ENCODE results near the gene TEDC1.

The TEDC1 gene

DNA sequence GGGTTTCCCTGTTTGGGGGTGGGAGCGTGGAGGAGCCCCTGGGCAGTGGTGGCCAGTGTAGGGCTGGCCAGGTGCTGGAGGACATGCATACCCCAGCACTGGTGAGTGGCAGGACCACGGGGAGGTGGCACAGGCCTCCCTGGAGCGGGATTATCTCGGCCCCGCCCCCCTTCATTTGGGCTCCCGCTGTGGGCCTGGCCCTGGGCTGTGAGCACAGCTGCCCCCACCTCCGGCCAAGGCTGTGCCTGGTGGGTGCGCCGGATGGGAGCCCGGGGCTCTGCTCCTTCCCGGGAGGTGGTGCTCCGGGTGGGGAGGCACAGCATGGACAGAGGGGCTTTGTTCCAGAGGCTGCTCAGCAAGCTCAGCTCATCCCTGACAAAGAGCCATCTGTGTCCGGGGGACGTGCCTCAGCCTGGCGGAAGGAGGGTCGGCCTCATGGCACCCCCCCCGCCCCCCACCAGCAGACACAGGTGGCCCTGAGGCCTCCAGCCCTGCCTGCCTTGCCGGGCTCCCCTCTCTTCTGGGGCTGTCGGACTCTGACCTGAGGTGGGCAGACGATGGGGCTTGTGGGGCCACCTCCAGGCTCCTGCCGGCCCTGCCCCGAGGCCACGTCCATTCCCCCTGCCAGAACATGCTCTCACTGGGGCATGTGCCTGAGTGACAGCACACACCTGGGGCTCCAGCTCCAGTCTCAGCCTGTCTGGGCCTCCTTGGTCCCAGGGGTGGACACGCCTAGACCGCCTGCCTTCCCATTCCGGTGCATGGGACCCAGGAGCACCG, 8.4 kb downstream of the TEDC1 start (continued):
- TF ChIP-seq, protein P1, sequence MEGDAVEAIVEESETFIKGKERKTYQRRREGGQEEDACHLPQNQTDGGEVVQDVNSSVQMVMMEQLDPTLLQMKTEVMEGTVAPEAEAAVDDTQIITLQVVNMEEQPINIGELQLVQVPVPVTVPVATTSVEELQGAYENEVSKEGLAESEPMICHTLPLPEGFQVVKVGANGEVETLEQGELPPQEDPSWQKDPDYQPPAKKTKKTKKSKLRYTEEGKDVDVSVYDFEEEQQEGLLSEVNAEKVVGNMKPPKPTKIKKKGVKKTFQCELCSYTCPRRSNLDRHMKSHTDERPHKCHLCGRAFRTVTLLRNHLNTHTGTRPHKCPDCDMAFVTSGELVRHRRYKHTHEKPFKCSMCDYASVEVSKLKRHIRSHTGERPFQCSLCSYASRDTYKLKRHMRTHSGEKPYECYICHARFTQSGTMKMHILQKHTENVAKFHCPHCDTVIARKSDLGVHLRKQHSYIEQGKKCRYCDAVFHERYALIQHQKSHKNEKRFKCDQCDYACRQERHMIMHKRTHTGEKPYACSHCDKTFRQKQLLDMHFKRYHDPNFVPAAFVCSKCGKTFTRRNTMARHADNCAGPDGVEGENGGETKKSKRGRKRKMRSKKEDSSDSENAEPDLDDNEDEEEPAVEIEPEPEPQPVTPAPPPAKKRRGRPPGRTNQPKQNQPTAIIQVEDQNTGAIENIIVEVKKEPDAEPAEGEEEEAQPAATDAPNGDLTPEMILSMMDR (tag by site-specific recombination; IDR thresholded peaks at IDR 0.05) = no peak
- TF ChIP-seq ZNF24 (tag by site-specific recombination; IDR thresholded peaks at IDR 0.05) (no peak), ZNF623 (tag by site-specific recombination; IDR thresholded peaks at IDR 0.05) (no peak), ZIC2 (tag by site-specific recombination; IDR thresholded peaks at IDR 0.05) (peak; percentile 81), ZFP37 (tag by site-specific recombination; IDR thresholded peaks at IDR 0.05) (no peak), ZNF560 (tag by site-specific recombination; IDR thresholded peaks at IDR 0.05; ENCODE audit: borderline replicate concordance) (no peak), ZNF10 (tag by site-specific recombination; IDR thresholded peaks at IDR 0.05) (no peak), ZNF544 (tag by site-specific recombination; IDR thresholded peaks at IDR 0.05) (no peak), ZNF660 (tag by site-specific recombination; IDR thresholded peaks at IDR 0.05) (no peak), ZNF121 (tag by site-specific recombination; IDR thresholded peaks at IDR 0.05) (no peak), FEZF1 (tag by site-specific recombination; IDR thresholded peaks at IDR 0.05) (no peak), OVOL3 (tag by site-specific recombination; IDR thresholded peaks at IDR 0.05) (no peak), ZNF621 (tag by site-specific recombination; IDR thresholded peaks at IDR 0.05) (no peak), ZFP41 (tag by site-specific recombination; IDR thresholded peaks at IDR 0.05; ENCODE audit: borderline replicate concordance) (no peak), GLIS1 (tag by site-specific recombination; IDR thresholded peaks at IDR 0.05) (peak; percentile 47; the same call in 1 of the 2 replicates), ZNF114 (tag by site-specific recombination; IDR thresholded peaks at IDR 0.05) (no peak), GLIS2 (tag by site-specific recombination; IDR thresholded peaks at IDR 0.05) (peak; percentile 33; the same call in 1 of the 2 replicates), ZNF670 (tag by site-specific recombination; IDR thresholded peaks at IDR 0.05; ENCODE audit: low read depth) (no peak), KLF1 (tag by site-specific recombination; IDR thresholded peaks at IDR 0.05) (no peak), ZNF133 (tag by site-specific recombination; IDR thresholded peaks at IDR 0.05) (no peak), IKZF3 (tag by site-specific recombination; IDR thresholded peaks at IDR 0.05) (no peak), SP3 (tag by site-specific recombination; IDR thresholded peaks at IDR 0.05) (no peak), ZNF530 (tag by site-specific recombination; IDR thresholded peaks at IDR 0.05; ENCODE audit: low read depth) (no peak), ZNF785 (tag by site-specific recombination; IDR thresholded peaks at IDR 0.05) (no peak), KLF10 (tag by site-specific recombination; IDR thresholded peaks at IDR 0.05) (no peak), ZNF747 (tag by site-specific recombination; IDR thresholded peaks at IDR 0.05) (no peak), ZNF19 (tag by site-specific recombination; IDR thresholded peaks at IDR 0.05; ENCODE audit: low read depth) (no peak), ZNF292 (tag by site-specific recombination; IDR thresholded peaks at IDR 0.05; ENCODE audit: borderline replicate concordance, low read depth) (no peak), ZNF174 (tag by site-specific recombination; IDR thresholded peaks at IDR 0.05) (no peak)
- TF ChIP-seq, protein P2, sequence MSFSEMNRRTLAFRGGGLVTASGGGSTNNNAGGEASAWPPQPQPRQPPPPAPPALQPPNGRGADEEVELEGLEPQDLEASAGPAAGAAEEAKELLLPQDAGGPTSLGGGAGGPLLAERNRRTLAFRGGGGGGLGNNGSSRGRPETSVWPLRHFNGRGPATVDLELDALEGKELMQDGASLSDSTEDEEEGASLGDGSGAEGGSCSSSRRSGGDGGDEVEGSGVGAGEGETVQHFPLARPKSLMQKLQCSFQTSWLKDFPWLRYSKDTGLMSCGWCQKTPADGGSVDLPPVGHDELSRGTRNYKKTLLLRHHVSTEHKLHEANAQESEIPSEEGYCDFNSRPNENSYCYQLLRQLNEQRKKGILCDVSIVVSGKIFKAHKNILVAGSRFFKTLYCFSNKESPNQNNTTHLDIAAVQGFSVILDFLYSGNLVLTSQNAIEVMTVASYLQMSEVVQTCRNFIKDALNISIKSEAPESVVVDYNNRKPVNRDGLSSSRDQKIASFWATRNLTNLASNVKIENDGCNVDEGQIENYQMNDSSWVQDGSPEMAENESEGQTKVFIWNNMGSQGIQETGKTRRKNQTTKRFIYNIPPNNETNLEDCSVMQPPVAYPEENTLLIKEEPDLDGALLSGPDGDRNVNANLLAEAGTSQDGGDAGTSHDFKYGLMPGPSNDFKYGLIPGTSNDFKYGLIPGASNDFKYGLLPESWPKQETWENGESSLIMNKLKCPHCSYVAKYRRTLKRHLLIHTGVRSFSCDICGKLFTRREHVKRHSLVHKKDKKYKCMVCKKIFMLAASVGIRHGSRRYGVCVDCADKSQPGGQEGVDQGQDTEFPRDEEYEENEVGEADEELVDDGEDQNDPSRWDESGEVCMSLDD (tag by site-specific recombination; IDR thresholded peaks at IDR 0.05) = no peak
- TF ChIP-seq, protein P3, sequence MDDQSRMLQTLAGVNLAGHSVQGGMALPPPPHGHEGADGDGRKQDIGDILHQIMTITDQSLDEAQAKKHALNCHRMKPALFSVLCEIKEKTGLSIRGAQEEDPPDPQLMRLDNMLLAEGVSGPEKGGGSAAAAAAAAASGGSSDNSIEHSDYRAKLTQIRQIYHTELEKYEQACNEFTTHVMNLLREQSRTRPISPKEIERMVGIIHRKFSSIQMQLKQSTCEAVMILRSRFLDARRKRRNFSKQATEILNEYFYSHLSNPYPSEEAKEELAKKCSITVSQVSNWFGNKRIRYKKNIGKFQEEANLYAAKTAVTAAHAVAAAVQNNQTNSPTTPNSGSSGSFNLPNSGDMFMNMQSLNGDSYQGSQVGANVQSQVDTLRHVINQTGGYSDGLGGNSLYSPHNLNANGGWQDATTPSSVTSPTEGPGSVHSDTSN (CRISPR knock-in tag; IDR thresholded peaks at IDR 0.05) = no peak
- TF ChIP-seq, protein P4, sequence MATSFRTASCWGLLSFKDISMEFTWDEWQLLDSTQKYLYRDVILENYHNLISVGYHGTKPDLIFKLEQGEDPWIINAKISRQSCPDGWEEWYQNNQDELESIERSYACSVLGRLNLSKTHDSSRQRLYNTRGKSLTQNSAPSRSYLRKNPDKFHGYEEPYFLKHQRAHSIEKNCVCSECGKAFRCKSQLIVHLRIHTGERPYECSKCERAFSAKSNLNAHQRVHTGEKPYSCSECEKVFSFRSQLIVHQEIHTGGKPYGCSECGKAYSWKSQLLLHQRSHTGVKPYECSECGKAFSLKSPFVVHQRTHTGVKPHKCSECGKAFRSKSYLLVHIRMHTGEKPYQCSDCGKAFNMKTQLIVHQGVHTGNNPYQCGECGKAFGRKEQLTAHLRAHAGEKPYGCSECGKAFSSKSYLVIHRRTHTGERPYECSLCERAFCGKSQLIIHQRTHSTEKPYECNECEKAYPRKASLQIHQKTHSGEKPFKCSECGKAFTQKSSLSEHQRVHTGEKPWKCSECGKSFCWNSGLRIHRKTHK (tag by site-specific recombination; IDR thresholded peaks at IDR 0.05) = no peak
- TF ChIP-seq, protein P5, sequence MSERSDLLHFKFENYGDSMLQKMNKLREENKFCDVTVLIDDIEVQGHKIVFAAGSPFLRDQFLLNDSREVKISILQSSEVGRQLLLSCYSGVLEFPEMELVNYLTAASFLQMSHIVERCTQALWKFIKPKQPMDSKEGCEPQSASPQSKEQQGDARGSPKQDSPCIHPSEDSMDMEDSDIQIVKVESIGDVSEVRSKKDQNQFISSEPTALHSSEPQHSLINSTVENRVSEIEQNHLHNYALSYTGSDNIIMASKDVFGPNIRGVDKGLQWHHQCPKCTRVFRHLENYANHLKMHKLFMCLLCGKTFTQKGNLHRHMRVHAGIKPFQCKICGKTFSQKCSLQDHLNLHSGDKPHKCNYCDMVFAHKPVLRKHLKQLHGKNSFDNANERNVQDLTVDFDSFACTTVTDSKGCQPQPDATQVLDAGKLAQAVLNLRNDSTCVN (tag by site-specific recombination; optimal IDR thresholded peaks at IDR 0.05) = no peak
